Esophagus squamous epithelium (tissue), 4 donors: ENCODE data around the gene C1orf53.

ENCODE experiments used
- POLR2A ChIP-seq, 4 donors: fragments of 450-650 bp; IDR thresholded peaks; one replicate each; pipeline ENCODE4 v1.6.1; 2017; ENCODE audit warnings: antibody characterized with exemption in 4 of 4, mild to moderate bottlenecking in 4 of 4, moderate library complexity in 3 of 4
- TF ChIP-seq, protein P1 (sequence below), 6 experiments: fragments of 450-650 bp in 4 of 6; fragments of 200-600 bp in 2 of 6; sonication (generic) in 2 of 6; IDR thresholded peaks; one replicate each; pipeline ENCODE4 v1.5.1; 2016 to 2019; ENCODE audit warnings: antibody characterized with exemption in 6 of 6, mild to moderate bottlenecking in 4 of 6, moderate library complexity in 4 of 6

GRCh38 chr1:197922070-197922390 is 19.6 kb downstream of the C1orf53 start:
- TF ChIP-seq POLR2A (IDR thresholded peaks at IDR 0.05), result no peak
- TF ChIP-seq, protein P1, sequence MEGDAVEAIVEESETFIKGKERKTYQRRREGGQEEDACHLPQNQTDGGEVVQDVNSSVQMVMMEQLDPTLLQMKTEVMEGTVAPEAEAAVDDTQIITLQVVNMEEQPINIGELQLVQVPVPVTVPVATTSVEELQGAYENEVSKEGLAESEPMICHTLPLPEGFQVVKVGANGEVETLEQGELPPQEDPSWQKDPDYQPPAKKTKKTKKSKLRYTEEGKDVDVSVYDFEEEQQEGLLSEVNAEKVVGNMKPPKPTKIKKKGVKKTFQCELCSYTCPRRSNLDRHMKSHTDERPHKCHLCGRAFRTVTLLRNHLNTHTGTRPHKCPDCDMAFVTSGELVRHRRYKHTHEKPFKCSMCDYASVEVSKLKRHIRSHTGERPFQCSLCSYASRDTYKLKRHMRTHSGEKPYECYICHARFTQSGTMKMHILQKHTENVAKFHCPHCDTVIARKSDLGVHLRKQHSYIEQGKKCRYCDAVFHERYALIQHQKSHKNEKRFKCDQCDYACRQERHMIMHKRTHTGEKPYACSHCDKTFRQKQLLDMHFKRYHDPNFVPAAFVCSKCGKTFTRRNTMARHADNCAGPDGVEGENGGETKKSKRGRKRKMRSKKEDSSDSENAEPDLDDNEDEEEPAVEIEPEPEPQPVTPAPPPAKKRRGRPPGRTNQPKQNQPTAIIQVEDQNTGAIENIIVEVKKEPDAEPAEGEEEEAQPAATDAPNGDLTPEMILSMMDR (IDR thresholded peaks at IDR 0.05), result no peak
